GM18868 (cell line): ENCODE results near the gene UCK1.
A peak's percentile ranks its signal among the peaks of the same experiment; 100 is the strongest.
"Not testable (repeated sequence)": the region's sequence is repeated elsewhere in the genome, so short reads cannot be mapped to it uniquely, and the experiment has no call there.

Experiments used
- ATAC-seq: cut with Tn5 transposase; IDR thresholded peaks from one replicate; pipeline ENCODE4 v1.9.1; 2021; ENCODE audit warnings: mild to moderate bottlenecking, moderate library complexity; ENCODE audit not compliant: unreplicated experiment

UCK1 gene

DNA sequence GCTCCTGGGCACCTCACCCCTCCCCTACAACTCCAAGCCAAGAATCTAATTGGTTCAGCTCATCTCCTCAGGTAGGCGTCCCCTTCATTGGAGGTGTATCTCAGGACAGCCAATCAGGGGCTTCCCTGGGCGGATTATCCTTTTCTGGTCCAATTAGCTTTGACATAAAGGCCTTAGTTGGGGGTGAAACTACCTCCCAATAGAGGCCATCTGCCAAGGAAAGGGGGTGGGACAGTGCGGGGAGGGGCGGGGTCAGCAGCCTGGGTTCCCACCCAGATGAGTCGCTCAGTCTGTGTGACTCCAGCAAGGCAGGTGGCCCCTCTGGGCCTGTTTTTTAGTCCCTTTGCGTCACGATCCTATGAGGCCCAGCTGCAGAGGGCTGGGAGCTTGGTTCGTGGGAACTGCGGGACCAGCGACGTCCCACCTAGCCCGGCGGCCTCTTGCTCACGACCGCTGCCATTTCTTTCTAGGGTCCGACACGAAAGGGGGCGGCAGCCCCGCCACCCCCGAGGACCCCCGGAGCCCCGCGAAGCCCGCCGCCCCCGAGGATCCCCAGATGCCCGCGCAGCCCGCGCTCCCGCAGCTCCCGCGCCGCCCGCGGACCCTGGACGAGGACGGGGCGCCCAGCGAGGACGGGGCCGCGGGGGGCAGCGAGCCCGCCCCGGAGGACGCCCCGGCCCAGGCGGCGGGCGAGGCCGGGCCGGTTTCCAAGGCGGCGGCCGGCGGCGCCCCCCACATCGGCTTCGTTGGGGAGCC lies 23.2 kb upstream of the UCK1 start:
- no peak for ATAC-seq

DNA sequence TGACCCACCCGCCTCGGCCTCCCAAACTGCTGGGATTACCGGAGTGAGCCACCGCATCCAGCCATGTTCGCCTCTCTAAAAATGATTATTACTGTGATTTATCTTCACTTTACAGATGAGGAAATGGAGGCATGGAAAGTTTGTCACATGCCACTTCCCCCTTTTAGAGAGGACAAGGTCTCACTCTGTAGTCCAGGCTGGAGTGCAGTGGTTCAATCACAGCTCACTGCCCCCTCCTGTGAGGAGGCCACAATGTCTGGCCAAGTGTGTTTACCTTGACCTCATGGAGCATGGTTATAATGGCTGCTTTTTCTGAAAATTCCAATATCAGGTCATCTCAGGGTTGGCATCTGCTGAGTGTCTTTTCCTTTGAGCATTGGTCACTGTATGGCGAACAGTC lies 21.0 kb upstream of the UCK1 start:
- ATAC-seq = no peak

DNA sequence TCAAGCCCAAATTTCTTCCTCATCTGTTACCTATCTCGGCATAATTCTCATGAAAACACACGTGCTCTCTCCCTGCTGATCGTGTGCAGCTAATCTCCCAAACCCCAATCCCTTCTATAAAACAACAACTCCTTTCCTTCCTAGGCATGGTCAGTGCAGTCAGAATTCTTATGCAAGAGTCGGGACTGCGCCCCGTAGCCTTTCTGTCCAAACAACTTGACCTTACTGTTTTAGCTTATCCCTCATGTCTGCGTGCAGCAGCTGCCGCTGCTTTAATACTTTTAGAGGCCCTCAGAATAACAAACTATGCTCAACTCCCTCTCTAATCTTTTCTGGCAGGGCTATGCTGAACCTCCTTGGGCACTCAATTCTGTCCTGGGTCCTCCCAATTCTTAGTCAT lies 19.4 kb upstream of the UCK1 start:
- ATAC-seq = not testable (repeated sequence)

DNA sequence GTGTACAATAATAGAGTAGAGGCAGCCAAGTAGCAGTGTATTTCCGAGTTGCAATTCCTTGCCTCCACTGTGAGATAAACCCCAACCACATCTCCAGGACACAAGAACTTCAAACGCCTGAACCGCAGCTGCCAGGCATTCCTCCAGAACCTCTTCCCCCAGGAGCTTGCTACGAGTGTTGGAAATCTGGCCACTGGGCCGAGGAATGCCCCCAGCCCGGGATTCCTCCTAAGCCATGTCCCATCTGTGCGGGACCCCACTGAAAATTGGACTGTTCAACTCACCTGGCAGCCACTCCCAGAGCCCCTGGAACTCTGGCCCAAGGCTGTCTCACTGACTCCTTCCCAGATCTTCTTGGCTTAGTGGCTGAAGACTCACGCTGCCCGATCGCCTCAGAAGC lies 18.1 kb upstream of the UCK1 start:
- ATAC-seq = not testable (repeated sequence)

DNA sequence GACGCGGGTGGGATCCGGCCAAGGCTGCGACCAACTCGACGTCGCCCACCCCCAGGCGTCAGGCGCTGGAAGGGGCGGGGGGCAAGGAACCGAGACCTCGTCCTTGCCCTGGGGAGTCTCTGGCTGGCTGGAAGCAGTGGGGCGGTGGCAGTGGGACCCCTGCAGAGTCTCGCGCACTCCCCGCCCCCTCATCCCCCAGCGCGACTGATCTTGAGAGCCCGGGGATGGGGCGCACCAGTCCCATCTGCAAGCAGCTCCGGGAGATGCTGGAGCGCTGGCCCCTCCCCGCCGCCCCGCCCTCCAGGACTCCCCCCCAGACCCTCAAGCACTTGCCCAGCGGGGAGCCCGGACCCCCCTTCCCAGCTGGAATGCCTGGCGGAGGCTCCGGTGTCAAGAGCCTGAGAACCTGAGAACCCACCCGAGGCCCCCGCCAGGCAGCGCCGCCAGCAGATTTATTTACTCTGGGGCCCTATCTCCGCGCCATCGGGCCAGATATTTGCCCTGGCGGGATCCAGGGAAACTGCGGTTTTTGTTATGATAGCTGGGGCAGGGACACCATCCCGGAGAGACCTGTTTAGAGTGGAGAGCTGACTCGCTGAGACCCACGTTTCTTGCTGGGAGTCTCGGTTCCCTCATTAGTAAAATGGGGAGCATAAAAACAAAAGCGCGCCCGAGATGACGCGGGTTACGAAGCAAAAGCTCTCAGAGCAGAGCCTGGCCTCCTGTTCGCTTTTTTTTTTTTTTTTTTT lies 15.4 kb upstream of the UCK1 start:
- no peak for ATAC-seq

DNA sequence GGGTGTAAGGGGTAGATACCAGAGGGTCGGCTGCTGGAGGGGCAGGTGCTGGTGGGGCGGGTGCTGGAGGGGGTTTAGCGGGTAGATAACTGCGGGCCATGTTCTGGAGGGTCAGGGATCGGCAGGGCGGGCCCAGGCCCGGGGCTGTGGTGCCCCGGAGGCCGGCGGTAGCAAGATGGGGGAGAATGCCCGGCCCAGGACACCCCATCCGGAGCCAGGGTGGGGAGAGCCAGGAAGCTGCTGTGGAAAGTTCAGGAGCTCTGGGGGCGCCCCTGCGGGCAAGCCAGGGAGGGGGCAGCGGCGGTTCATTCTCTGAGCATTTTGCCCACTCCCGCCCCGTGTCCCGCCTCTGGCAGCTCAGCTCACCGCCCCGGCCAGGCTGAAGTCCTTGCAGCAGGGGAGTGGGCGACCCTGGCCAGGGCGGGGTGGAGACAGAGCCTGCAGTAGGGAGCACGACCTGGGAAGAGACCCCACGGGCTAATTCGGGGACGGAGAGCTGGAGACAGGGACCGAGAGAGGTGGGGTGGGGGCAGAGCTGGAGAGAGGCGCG lies 14.8 kb upstream of the UCK1 start:
- no peak for ATAC-seq

DNA sequence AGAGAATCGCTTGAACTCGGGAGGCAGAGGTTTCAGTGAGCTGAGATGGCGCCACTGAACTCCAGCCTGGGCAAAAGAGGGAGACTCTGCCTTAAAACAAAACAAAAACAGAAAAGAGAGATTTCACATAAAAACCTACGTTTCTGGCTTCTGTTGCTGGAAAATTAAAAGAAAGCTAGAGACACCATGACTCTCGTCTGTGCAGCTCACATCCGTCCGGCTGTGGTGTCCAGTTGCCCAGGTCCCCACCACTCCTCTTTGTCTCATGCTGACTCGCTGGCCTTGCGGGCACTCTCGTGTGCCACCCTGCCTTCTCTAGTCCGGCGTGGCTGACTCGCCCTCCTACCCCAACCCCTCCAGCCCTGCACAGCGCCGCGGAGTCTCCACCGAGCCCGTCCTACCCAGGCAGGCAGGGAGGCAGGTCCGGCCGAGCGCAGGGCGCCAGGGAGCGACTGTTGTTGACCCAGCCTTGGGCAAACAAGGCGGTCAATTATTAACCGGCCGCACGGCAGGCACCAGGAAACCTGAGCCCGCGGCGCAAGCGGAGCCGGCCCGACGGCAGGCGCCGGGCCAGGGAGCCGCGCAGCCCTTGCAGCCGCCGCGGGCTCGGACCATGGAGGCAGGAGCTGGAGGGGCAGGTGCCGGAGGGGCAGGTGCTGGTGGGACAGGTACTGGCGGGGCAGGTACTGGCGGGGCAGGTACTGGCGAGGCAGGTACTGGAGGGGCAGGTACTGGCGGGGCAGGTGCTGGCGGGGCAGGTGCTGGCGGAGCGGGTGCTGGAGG lies 14.1 kb upstream of the UCK1 start, which contains the start of gene PRRT1B:
TSS of gene PRRT1B (plus strand) at position 521 of the 783 bp plus-strand sequence. CDS start at position 614, 93 bp downstream.
- ATAC-seq = no peak

DNA sequence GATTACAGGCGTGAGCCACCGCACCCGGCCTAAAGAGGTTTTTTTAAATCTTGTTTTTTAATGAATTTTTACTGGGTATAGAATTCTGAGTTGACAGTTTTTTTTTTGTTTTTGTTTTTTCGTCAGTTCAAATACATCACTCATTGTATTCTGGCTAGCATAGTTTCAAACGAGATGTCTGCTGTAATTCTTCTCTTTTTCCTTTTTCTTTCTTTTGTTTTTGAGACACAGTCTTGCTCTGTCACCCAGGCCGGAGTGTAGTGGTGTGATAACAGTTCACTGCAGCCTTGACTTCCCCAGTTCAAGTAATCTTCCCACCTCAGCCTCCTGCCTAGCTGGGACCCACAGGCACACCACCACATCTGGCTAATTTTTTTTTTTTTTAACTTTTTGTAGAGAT lies 12.1 kb upstream of the UCK1 start:
- ATAC-seq = no peak

DNA sequence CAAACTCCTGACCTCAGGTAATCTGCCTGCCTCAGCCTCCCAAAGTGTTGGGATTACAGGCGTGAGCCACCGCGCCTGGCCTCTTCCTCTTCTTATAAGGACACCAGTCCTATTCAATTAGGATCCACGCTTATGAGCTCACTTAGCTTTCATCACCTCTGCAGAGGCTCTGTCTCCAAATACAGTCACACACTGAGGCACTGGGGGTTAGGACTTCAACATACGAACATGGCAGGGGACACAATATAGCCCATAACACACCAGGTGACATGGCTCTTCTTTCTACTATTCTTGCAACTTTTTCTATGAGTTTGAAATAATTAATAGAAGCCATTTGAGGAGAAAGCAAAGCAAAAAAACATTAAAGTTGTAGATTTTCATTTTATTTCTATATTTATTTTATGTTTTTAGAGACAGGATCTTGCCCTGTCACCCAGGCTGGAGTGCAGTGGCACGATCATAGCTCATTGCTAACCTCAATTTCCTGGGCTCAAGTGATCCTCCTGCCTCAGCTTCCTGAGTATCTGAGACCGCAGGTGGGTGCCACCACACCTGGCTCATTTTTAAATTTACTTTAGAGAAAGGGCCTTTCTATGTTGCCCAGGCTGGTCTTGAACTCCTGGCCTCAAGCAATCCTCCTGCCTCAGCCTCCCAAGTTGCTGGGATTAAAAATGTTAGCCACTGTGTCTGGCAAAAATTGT lies 8.3 kb upstream of the UCK1 start:
- no peak for ATAC-seq

DNA sequence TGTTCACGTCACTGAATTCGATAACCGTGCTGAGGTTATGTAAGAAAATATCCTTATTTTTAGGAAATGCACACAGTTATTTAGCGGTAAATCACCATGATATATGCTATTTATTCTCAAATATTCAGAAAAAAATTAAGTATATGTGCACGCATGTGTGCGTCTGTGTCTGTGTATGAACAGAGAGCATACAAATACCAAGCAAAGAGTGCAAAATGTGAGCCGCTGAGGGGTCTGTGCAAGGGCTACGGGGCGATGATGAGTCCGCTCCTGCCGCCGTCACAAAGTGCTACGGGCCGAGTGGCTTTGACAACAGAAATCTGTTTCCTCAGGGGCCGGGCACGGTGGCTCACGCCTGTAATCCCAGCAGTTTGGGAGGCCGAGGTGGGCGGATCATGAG lies 6.9 kb upstream of the UCK1 start:
- ATAC-seq = no peak

DNA sequence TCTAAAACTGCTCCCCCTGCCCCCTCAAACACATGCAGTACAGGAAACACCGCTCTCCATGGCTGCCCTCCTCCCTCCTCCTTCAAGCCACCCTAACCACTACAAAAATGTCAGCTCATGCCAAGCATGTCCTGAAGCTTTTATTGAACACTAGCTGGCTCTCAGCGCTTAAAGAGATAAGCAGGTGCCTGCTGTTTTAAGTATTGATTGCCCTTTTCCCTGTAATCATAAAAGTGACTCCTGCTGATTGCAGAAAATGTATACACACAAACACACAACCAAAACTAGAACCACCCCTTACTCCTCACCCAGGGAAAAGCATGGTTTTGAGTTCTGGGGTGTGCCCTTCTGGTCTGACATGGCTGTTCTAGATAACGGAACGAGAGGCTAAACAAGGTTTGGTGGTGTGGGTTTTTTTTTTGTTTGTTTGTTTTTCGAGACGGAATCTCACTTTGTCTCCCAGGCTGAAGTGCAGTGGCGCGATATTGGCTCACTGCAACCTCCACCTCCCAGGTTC lies 3.7 kb upstream of the UCK1 start:
- no peak for ATAC-seq

DNA sequence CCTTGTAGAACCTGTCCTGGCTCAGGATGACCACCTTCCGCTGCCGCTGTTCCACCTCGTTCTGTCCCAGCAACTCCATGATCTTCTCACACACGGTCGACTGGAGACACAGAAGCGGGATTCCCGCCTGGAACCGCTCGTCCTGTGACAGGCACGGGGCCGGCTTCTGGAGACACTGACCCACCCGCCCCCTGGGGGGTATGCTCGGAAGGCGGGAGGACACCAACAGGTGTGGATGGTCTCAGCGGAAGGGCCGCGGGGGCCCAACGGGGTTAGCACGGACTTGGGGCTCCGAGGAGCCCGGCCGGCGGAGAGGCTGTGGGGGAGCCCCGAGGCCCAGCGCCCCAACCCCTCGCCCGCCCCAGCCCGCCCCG lies 530 bp downstream of the UCK1 start:
- peak; percentile 27 for ATAC-seq

DNA sequence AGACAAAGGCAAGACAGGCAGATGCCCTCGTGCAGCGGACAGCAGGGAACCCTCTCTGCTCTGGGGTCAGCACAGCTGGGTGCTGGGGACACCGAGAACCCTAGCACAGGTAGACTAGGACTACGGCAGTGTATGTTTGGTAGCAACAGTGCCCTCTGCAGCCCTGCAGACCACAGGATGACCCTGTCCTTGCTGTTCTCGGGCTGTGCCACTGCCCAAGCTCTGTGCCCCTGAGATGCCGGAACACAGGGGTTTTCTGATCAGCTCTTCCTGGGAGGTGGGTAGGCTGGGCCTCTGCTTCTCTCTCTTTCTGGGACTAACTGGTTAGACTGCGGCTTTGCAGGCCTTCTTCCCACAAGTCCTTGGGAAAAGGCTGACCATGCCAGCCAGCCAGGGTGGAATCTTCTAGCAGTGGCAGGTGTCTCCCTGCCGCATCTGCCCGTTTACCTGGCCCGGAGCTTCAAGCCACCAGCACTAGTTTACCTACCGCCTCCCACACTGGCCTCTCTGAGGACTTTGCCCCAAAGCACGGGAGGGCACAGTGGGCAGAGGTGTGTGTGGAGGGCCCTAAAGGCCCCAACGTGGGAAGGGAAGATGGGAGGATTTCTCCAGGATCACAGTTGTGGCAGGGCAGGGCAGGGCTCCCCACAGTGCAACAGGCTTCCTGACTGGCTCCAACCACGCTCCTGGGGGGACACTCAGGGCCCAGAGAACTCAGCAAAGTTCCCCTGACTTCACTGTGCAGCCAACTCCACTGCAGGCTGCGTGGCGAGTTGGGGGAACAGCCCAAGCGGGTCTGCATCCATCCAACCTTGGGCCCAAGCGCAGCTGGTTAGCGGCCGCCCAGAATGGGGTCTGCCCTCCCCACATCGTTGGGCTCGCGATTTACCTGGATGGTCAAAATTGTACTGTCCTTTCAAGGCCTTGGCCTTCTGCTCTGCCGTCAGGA lies 1.2 kb downstream of the UCK1 start:
- no peak for ATAC-seq

DNA sequence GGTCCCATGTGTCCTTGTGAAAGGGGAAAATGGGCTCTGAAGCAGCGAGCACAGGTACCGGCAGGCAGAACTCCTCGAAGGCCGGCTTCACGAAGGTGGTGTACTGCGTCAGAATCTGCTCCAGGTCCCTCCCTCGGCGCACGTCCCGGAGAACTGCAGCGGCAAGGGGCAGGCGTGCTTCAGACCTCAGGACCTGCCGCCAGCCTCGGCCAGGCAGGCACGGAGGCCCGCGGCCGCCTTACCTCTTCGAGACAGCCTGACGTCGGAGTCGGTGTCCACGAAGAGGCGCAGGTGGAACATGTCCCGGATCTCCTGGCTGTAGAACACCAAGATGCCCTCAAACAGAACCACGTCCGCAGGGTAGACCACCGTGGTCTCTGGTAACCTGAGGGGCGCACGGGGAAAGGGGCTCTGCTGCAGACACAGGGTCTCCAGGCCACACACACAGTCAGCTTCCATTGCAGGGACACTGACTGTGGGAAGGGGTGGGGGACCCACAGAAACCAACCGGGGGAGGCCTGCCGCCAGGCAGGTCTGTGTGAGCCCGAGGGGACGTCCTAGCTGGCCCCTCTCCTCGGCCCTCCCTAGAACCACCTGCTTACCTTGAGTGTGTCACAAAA lies 2.1 kb downstream of the UCK1 start:
- no peak for ATAC-seq

DNA sequence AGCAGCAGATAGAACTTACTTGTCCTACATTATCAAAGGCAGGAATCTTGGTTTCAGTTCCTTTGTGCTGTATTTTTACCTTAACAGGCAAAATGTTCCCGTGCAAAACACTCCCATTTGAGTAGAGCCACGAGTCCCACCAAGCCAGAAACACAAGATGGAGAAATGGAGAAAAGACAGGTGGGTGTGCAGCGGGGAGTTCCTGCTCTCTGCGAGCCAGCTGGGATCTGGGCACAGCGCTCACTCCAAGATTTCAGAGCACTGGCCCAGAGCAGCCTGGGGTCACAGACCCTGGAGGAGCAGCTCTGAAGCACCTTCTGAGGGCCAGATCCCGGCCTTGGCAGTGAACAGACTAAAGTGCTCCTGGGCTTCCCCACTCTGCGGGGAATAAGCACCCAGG lies 2.9 kb downstream of the UCK1 start:
- no peak for ATAC-seq

DNA sequence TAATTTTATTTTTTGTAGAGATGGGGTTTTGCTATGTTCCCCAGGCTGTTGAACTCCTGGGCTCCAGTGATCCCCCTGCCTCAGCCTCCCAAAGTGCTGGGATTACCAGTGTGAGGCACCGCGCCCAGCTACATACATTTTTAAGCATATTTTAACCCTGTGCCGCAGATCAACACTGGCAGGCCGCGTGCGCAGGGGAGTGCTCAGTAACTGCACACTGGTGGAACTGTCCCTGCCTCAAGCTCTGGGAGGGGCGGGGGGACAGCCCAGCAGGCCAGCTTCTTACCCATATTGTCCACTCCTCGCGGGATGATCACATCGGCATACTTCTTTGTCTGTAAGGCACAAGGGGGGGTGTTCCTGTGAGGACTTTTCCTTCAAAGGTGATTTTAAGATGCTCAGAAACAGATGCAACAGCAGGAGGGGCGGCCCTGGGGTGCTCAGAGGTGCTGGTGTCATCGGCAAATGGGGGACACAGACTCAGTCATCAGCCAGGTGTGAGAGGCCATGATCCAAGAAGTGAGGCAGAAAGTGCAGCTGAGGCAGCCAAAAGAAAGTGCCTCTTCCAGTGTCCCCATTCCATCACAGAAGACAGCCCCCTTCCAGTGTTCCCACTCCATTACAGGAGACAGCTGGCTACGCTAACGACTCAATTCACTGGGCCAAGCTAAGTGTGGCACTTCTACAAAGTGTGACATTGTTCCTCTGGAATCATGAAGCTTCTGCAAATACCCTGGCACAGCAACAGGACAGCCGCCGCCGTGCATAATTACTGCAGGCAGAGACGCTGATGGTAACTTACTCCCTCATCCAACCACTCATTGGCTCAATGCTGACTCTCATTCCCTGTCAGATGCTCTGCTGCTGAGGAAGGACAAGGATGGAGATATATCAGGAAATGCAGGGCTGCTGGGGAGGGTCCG lies 5.2 kb downstream of the UCK1 start:
- ATAC-seq = no peak

DNA sequence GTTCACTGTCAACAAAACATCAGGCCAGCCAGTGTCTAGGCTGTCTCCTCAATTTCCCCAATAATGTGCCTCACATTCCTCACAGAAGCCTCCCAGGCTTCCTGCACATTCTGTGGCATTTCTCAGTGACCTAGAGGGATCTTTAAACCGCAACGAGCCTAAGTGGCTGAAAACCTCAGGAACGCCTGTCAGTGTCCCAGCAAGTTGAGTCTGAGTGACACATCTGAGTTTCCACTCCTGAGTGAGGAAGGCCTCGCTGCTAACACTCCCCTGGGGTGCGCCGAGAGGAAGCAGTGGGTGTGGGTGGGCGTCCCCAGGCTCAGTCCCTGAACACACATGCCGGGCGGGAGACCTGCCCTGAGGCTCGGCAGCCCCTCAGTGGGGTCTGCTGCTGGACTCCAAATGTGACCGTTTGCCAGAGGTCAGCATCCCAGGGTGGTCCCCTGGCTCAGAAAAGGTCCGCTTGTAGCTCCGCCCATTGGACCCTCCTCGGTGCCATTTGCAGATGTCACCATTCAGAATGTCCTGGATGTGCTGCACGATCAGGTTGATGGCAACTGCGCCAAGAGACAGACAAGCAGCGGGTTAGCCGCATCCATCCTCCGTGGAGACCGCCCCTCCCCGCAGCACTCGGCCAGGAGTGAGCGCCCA lies 6.3 kb downstream of the UCK1 start:
- ATAC-seq = no peak
